Brain microvascular endothelial cell (primary cell): ENCODE measurements around the gene FBXO28.

Experiments used
- DNase-seq: peaks from one replicate; pipeline ENCODE4 v3.0.0-alpha.2; 2020
- H3K27ac ChIP-seq: fragments of 250-450 bp; sonication (Bioruptor Pico); 2 replicates; pipeline ENCODE4 v1.5.1; 2020; ENCODE audit warnings: mild to moderate bottlenecking, moderate library complexity
- H3K27me3 ChIP-seq: fragments of 250-450 bp; sonication (Bioruptor Pico); replicated peaks from 2 replicates; pipeline ENCODE4 v1.5.1; 2020; ENCODE audit warnings: mild to moderate bottlenecking
- H3K36me3 ChIP-seq: fragments of 250-450 bp; sonication (Bioruptor Pico); replicated peaks from 2 replicates; pipeline ENCODE4 v1.5.1; 2020; ENCODE audit warnings: mild to moderate bottlenecking
- H3K4me3 ChIP-seq: 2 replicates; pipeline ENCODE4 v1.5.1; 2011; ENCODE audit warnings: low read depth, mild to moderate bottlenecking, control low read depth, low read length, moderate library complexity
- in situ Hi-C: cut with HindIII; loops from 2 replicates; pipeline ENCODE4 v1.10.0; 2017; ENCODE audit warnings: low sequenced_read_pairs, low pct_ligation_motif_present
- TF ChIP-seq, protein P1 (sequence below): IDR thresholded peaks from 2 replicates; pipeline ENCODE4 v1.5.1; 2011; ENCODE audit warnings: low read depth, mild to moderate bottlenecking, moderate library complexity, low read length, control low read depth, inconsistent platforms; ENCODE audit errors: missing control alignments

The FBXO28 gene

DNA sequence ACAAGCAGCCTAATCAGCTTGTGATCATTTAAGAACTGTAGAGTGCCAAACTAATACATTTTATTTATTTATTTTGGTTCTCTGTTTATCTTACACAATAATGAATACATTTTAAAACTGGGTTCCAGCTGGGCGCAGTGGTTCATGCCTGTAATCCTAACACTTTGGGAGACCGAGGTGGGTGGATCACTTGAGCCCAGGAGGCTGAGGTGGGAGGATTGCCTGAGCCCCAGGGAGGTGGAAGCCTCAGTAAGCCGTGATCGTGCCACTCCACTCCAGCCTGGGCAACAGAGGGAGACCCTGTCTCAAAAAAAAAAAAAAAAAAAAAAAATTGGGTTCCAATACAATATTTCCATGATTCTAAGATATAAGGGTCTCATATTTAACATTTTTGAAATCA is 9.2 kb downstream of the FBXO28 start:
- no peak for DNase-seq
- TF ChIP-seq, protein P1, sequence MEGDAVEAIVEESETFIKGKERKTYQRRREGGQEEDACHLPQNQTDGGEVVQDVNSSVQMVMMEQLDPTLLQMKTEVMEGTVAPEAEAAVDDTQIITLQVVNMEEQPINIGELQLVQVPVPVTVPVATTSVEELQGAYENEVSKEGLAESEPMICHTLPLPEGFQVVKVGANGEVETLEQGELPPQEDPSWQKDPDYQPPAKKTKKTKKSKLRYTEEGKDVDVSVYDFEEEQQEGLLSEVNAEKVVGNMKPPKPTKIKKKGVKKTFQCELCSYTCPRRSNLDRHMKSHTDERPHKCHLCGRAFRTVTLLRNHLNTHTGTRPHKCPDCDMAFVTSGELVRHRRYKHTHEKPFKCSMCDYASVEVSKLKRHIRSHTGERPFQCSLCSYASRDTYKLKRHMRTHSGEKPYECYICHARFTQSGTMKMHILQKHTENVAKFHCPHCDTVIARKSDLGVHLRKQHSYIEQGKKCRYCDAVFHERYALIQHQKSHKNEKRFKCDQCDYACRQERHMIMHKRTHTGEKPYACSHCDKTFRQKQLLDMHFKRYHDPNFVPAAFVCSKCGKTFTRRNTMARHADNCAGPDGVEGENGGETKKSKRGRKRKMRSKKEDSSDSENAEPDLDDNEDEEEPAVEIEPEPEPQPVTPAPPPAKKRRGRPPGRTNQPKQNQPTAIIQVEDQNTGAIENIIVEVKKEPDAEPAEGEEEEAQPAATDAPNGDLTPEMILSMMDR: no peak
- Histone ChIP-seq H3K27me3 (no peaks in the 10 kb centered on the region), H3K4me3 (no peak overlapping the region), H3K36me3 (no peaks in the 10 kb centered on the region), H3K27ac (no peak overlapping the region)
- in situ Hi-C loops: no loop called here

DNA sequence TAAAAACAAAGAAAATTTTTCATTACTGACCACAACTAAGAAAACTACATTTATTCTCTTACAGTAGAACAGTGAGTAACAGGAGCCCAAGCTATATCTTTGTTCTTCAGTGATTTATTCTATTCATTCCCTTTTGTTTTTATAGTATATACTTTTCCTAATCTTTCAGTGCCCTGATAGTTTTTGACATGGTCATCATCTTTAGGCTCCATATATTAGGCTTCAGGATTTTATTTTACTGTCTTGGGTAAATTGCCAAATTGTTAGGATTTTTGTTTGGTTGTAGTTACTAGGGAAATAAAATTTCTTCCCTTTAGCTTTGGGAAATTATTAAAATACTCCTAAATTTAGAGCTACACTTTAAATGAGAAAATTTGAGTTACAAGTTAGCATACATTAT is 10.3 kb downstream of the FBXO28 start:
- H3K27ac ChIP-seq: no peak overlapping the region
- no peak for DNase-seq
- TF ChIP-seq, protein P1: no peak
- no peaks in the 10 kb centered on the region for H3K27me3 ChIP-seq
- no peak overlapping the region for H3K4me3 ChIP-seq
- in situ Hi-C loops: no loop called here
- H3K36me3 ChIP-seq: no peaks in the 10 kb centered on the region

DNA sequence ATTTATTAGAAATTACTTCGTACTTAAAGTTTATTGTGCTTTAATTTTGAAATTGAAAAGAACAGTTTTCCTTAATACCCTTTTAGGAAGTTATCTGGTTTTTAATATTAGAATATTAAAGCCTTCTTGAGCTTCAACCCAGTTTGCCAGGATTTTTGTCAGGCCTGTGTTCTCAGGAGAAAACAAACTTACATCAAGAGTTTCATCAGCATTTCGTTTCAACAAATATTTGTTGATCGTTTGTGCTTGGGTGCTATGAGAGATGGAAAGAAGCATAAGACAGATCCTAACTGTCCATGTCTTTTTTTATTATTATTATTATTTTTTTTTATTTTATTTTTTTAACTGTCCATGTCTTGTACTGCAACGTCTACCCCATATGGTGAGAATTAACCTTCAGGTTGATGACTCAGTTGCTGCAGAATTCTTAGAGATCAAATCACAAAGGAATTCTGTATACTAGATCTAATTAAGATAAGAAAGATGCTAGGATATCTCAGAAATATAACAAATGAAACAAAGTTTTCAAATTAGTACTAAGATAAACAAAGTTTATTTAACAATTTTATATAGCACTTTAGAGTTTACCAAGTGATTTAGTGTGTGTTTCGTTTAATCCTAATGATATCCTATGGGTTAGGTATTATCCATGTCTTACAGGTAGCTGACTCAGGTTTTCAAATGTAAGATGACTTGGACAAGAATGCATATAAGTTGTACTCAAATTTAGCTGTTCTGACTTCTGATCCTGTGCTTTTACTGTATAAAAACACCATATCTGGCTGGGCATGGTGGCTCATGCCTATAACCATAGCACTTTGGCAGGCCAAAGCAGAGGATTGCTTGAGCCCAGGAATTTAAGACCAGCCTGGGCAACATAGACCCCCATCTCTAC is 14.3 kb downstream of the FBXO28 start:
- Histone ChIP-seq H3K27ac (peak overlapping the region; percentile 12), H3K4me3 (no peak overlapping the region), H3K36me3 (peaks cover 22% of the 10 kb centered on the region), H3K27me3 (no peaks in the 10 kb centered on the region)
- in situ Hi-C loops: no loop called here
- TF ChIP-seq, protein P1: no peak
- peak; percentile 55 for DNase-seq

DNA sequence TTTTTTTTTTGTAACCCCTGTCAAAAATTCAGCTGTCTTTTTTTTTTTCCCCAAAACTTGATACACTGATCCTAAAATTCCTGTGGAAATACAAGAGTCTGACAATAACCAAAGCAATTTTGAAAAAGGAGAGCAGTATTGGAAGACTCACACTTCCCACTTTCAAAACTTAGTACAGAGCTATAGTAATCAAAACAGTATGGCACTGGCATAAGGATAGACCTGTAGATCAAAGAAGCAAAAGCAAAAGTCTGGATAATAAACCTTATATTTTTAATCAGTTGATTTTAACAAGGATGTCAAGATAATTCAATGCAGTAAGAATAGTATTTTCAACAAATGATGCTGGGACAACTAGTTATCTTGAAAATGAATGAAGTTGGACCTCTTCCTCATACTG is 17.3 kb downstream of the FBXO28 start:
- in situ Hi-C loops: no loop called here
- peaks cover 30% of the 10 kb centered on the region for H3K36me3 ChIP-seq

DNA sequence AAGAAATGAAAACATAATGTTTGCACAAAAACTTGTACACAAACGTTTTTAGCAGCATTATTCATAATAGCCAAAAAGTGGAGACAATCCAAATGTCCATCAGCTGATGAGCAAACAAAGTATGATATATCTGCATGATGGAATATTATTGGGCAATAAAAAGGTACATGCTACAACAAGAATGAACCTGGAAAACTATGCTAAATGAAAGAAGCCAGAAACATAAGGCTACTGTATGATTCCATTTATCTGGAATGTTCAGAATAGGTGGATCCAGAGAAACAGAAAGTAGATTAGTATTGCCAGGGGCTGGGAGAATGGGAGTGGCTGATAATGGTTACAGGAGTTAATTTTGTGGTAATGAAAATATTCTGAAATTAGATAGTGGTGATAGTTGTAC is 19.0 kb downstream of the FBXO28 start:
- H3K27me3 ChIP-seq: no peaks in the 10 kb centered on the region
- TF ChIP-seq, protein P1: no peak
- in situ Hi-C loops: no loop called here
- no peak overlapping the region for H3K27ac ChIP-seq
- H3K4me3 ChIP-seq: no peak overlapping the region
- DNase-seq: no peak
- H3K36me3 ChIP-seq: peaks cover 36% of the 10 kb centered on the region

More for the DNA sequence above, 17.3 kb downstream of the FBXO28 start:
- DNase-seq: no peak
- TF ChIP-seq, protein P1: no peak
- Histone ChIP-seq H3K27me3 (no peaks in the 10 kb centered on the region), H3K4me3 (no peak overlapping the region), H3K27ac (no peak overlapping the region)

DNA sequence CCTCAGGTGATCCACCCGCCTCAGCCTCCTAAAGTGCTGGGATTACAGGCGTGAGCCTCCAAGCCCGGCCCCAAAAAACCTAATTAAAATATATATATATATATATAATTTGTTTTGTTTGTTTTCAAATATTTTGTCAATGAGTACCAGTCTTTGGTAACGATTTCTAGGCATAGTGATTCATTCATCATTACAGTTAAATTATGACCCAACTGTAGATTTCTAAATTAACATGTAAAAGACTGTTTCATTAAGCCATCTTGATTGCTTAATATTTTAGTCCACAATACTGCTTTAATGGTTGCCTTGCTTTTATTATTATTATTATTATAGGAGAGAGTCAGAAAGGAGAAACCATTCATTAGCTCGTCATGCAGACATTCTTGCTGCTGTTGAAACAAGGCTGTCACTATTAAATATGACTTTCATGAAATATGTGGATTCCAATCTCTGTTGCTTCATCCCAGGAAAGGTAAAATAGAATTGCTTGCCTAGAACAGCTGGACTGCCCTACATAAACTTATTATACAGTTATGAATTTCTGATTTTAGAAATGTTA is 19.9 kb downstream of the FBXO28 start:
- Histone ChIP-seq H3K27me3 (no peaks in the 10 kb centered on the region), H3K4me3 (no peak overlapping the region), H3K27ac (no peak overlapping the region), H3K36me3 (peaks cover 37% of the 10 kb centered on the region)
- no peak for DNase-seq
- in situ Hi-C loops: no loop called here
- TF ChIP-seq, protein P1: no peak
